ENCODE results near the gene SOCS7. TPM values are rescaled to one million over a fixed set of nuclear protein-coding genes. Genes with fewer than 3 reads are reported as not detected.

Gene SOCS7
- total and polyA plus RNA-seq, 2 of the 4 experiments (the other 2 are of a cell fraction) = 6.5 to 6.8 TPM

DNA sequence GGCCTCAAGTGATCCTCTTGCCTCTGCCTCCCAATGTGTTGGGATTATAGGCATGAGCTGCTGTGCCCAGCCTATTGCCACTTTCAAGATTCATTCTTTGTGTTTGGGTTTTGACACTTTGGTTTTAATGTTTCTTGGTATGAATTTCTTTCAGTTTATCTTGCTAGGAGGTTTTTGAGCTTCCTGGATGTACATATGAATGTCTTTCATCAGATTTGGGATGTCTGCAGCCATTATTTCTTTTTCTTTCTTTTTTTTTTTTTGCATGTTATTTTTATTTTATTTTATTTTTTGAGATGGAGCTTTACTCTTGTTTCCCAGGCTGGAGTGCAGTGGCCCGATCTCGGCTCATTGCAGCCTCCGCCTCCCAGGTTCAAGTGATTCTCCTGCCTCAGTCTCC, 36.1 kb upstream of the SOCS7 start:
- Histone ChIP-seq H2AFZ (replicated peaks; ENCODE audit: low read length, poor library complexity) (no peak overlapping the region), H3K23ac (ENCODE audit: low read depth, low read length) (no peak overlapping the region), H2AK5ac (ENCODE audit: low read depth, low read length) (no peak overlapping the region), H4K20me1 (ENCODE audit: insufficient read depth, low read length) (no peaks in the 10 kb centered on the region), H3K9me3 (ENCODE audit: control insufficient read depth, insufficient read depth, low read length) (no peaks in the 10 kb centered on the region), H3K4me1 (ENCODE audit: control insufficient read depth, insufficient read depth, low read length) (peaks cover 1% of the 10 kb centered on the region; the same call in 1 of the 2 replicates), H3K4me2 (ENCODE audit: low read depth, low read length) (no peak overlapping the region), H3K9ac (ENCODE audit: low read depth, low read length) (no peak overlapping the region), H3K36me3 (ENCODE audit: control insufficient read depth, insufficient read depth, low read length) (peaks cover 15% of the 10 kb centered on the region), H3K56ac (ENCODE audit: extremely low read depth, insufficient read depth, low read length) (no peak overlapping the region), H3K9me1 (ENCODE audit: insufficient read depth, low read length) (no peaks in the 10 kb centered on the region), H2BK20ac (ENCODE audit: low read depth, low read length) (no peak overlapping the region), H2BK5ac (ENCODE audit: low read depth, low read length, poor library complexity, severe bottlenecking) (no peak overlapping the region), H3K79me1 (ENCODE audit: low read depth in 1 of 2, low read length in 2 of 2) (no peaks in the 10 kb centered on the region), H2BK15ac (ENCODE audit: low read depth, low read length) (no peak overlapping the region), H3K18ac (ENCODE audit: low read depth, low read length) (no peak overlapping the region), H4K8ac (ENCODE audit: low read depth in 2 of 2, low read length in 2 of 2) (no peak overlapping the region), H3K27ac (ENCODE audit: insufficient read depth, low read length) (no peak overlapping the region), H4K5ac (ENCODE audit: low read depth, low read length) (no peak overlapping the region), H3K4ac (ENCODE audit: low read depth, low read length) (no peak overlapping the region), H4K91ac (ENCODE audit: insufficient read depth, low read depth, low read length) (no peak overlapping the region), H3K27me3 (ENCODE audit: control insufficient read depth, insufficient read depth, low read length) (no peaks in the 10 kb centered on the region), H3K14ac (replicated peaks; ENCODE audit: low read depth, low read length) (no peak overlapping the region), H2AK9ac (replicated peaks; ENCODE audit: low read depth, low read length, poor library complexity) (no peak overlapping the region), H3K4me3 (ENCODE audit: insufficient read depth, low read depth, low read length) (no peak overlapping the region), H2BK120ac (ENCODE audit: low read depth, low read length) (no peak overlapping the region)
- intact Hi-C loops (cut with micrococcal nuclease) = no loop called here
- no peak for TF ChIP-seq CHD1 (IDR thresholded peaks at IDR 0.05; ENCODE audit: low read depth, low read length)
- no peak for TF ChIP-seq BHLHE40 (IDR thresholded peaks at IDR 0.05; ENCODE audit: low read depth, low read length)
- TF ChIP-seq RCOR1 (IDR thresholded peaks at IDR 0.05; ENCODE audit: insufficient replicate concordance, low read length) = no peak
- TF ChIP-seq FOS (IDR thresholded peaks at IDR 0.05; ENCODE audit: low read depth, low read length) = no peak
- TF ChIP-seq, protein P1, sequence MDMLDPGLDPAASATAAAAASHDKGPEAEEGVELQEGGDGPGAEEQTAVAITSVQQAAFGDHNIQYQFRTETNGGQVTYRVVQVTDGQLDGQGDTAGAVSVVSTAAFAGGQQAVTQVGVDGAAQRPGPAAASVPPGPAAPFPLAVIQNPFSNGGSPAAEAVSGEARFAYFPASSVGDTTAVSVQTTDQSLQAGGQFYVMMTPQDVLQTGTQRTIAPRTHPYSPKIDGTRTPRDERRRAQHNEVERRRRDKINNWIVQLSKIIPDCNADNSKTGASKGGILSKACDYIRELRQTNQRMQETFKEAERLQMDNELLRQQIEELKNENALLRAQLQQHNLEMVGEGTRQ (IDR thresholded peaks at IDR 0.05; ENCODE audit: low read depth, low read length) = no peak
- TF ChIP-seq, protein P2, sequence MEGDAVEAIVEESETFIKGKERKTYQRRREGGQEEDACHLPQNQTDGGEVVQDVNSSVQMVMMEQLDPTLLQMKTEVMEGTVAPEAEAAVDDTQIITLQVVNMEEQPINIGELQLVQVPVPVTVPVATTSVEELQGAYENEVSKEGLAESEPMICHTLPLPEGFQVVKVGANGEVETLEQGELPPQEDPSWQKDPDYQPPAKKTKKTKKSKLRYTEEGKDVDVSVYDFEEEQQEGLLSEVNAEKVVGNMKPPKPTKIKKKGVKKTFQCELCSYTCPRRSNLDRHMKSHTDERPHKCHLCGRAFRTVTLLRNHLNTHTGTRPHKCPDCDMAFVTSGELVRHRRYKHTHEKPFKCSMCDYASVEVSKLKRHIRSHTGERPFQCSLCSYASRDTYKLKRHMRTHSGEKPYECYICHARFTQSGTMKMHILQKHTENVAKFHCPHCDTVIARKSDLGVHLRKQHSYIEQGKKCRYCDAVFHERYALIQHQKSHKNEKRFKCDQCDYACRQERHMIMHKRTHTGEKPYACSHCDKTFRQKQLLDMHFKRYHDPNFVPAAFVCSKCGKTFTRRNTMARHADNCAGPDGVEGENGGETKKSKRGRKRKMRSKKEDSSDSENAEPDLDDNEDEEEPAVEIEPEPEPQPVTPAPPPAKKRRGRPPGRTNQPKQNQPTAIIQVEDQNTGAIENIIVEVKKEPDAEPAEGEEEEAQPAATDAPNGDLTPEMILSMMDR (conservative IDR thresholded peaks at IDR 0.05; ENCODE audit: low read depth, low read length) = no peak
- no peak for TF ChIP-seq MAZ (IDR thresholded peaks at IDR 0.05; ENCODE audit: borderline replicate concordance, low read depth, low read length)
- no peak for TF ChIP-seq RAD21 (IDR thresholded peaks at IDR 0.05; ENCODE audit: low read length)
- TF ChIP-seq CEBPB (IDR thresholded peaks at IDR 0.05; ENCODE audit: low read depth, low read length) = no peak
- no peak for TF ChIP-seq NFE2L2 (IDR thresholded peaks at IDR 0.05; ENCODE audit: low read depth, low read length)
- no peak for TF ChIP-seq ELK1 (IDR thresholded peaks at IDR 0.05; ENCODE audit: borderline replicate concordance, low read depth, low read length)
- TF ChIP-seq MXI1 (IDR thresholded peaks at IDR 0.05; ENCODE audit: borderline replicate concordance, low read depth, low read length) = no peak
- no peak for TF ChIP-seq SMC3 (IDR thresholded peaks at IDR 0.05; ENCODE audit: low read depth, low read length)
- no peak for TF ChIP-seq RFX5 (IDR thresholded peaks at IDR 0.05; ENCODE audit: low read depth, low read length)
- TF ChIP-seq POLR2A (IDR thresholded peaks at IDR 0.05; ENCODE audit: low read depth, low read length) = no peak
- no peak for TF ChIP-seq MAFK (IDR thresholded peaks at IDR 0.05; ENCODE audit: low read depth, low read length)
- no TSS peak for BruUV-seq (replicated peaks)
- in situ Hi-C loops (cut with MboI; ENCODE audit: low sequenced_read_pairs) = no loop called here
- no CpG with 5 or more reads among the region's 3 CpGs for WGBS, 2 experiments (ENCODE audit: extremely low coverage in 2 of 2, insufficient read length in 1 of 2)
- ChIA-PET CTCF (interaction anchor here (0.7 kb wide), 1 partner anchor 9 kb away, joined by 3 read pairs; no protein-coding TSS in a partner anchor), POLR2A (ENCODE audit: unreplicated experiment) (no interaction called here)
- ATAC-seq (ENCODE audit: low read depth) = no peak
- no peak for DNase-seq
- dilution Hi-C loops (cut with HindIII; ENCODE audit: low sequenced_read_pairs, unreplicated experiment) = no loop called here
